ENCODE results near the gene GPR162. TPM values are rescaled to one million over a fixed set of nuclear protein-coding genes. Genes with fewer than 3 reads are reported as not detected.
A peak's percentile ranks its signal among the peaks of the same experiment; 100 is the strongest.
"Not testable (repeated sequence)": the region's sequence is repeated elsewhere in the genome, so short reads cannot be mapped to it uniquely, and the experiment has no call there.

GPR162 gene
- polyA plus RNA-seq, 1 experiment = 5.2 TPM

GRCh38 chr12:6871052-6871957, 49.7 kb downstream of the GPR162 start:
- POLR2A ChIA-PET = interaction anchor here (0.7 to 3.3 kb wide), 4 partner anchors 19 to 67 kb away, joined by 4 to 37 read pairs (median 21); partner anchors contain the start of genes CDCA3 and USP5
- H3K9me3 ChIP-seq (ENCODE audit: control insufficient read depth, insufficient read depth, low read length) = no peaks in the 10 kb centered on the region; the same call in 1 of the 2 replicates
- CTCF ChIA-PET = interaction anchor here (1.5 to 5.1 kb wide), 8 partner anchors 11 to 117 kb away, joined by 11 to 50 read pairs (median 18); partner anchors contain the start of genes CDCA3, MLF2 and USP5
- no peak overlapping the region for H3K27ac ChIP-seq (ENCODE audit: low read depth, low read length)
- DNase-seq (ENCODE audit: low read depth, low spot score) = no peak
- H3K4me3 ChIP-seq (ENCODE audit: low read depth, low read length) = peak overlapping the region; percentile 84
- TF ChIP-seq CTCF (IDR thresholded peaks at IDR 0.05; ENCODE audit: low read depth, low read length) = no peak
- no peaks in the 10 kb centered on the region for H3K27me3 ChIP-seq (ENCODE audit: control insufficient read depth, insufficient read depth, low read length)

GRCh38 chr12:6872073-6873048, 50.7 kb downstream of the GPR162 start:
- peak overlapping the region; percentile 65 for H3K27ac ChIP-seq (ENCODE audit: low read depth, low read length)
- DNase-seq (ENCODE audit: low read depth, low spot score) = no peak
- ChIA-PET POLR2A (interaction anchor here (0.6 to 3.3 kb wide), 20 partner anchors 9 to 340 kb away, joined by 3 to 37 read pairs (median 5); partner anchors contain the start of genes C12orf57, CDCA3, GAPDH and LRRC23), CTCF (interaction anchor here (0.5 to 5.1 kb wide), 30 partner anchors 10 to 241 kb away, joined by 3 to 50 read pairs (median 6); partner anchors contain the start of genes C12orf57, C1RL, CDCA3 and COPS7A)
- TF ChIP-seq CTCF (IDR thresholded peaks at IDR 0.05; ENCODE audit: low read depth, low read length) = peak; percentile 97
- H3K9me3 ChIP-seq (ENCODE audit: control insufficient read depth, insufficient read depth, low read length) = no peaks in the 10 kb centered on the region; the same call in 1 of the 2 replicates
- H3K27me3 ChIP-seq (ENCODE audit: control insufficient read depth, insufficient read depth, low read length) = no peaks in the 10 kb centered on the region
- peak overlapping the region; percentile 84 for H3K4me3 ChIP-seq (ENCODE audit: low read depth, low read length)

- H3K4me3 ChIP-seq (ENCODE audit: low read depth, low read length) = peak within 1 kb of the TSS; percentile 84
- H3K27me3 ChIP-seq (ENCODE audit: control insufficient read depth, insufficient read depth, low read length) = no peaks in the 10 kb centered on the region
- DNase-seq (ENCODE audit: low read depth, low spot score) = peak; percentile 79
- H3K27ac ChIP-seq (ENCODE audit: low read depth, low read length) = peak within 1 kb of the TSS; percentile 81
- CTCF ChIA-PET = interaction anchor here (0.6 to 5.1 kb wide), 26 partner anchors 9 to 236 kb away, joined by 3 to 50 read pairs (median 6); partner anchors contain the start of genes C12orf57, C1RL, CDCA3 and COPS7A
- POLR2A ChIA-PET = interaction anchor here (0.6 to 3.3 kb wide), 20 partner anchors 8 to 341 kb away, joined by 3 to 37 read pairs (median 5); partner anchors contain the start of genes C12orf57, CDCA3, GAPDH and LRRC23
- no peak for TF ChIP-seq CTCF (IDR thresholded peaks at IDR 0.05; ENCODE audit: low read depth, low read length)
- no peaks in the 10 kb centered on the region; the same call in 1 of the 2 replicates for H3K9me3 ChIP-seq (ENCODE audit: control insufficient read depth, insufficient read depth, low read length)
These were observed 51.7 kb downstream of the GPR162 start, which contains the start of gene SPSB2 for GRCh38 chr12:6873094-6874014. TSS of gene SPSB2 (minus strand) at chr12:6873303. CDS start at chr12:6872901, 402 bp downstream.

GRCh38 chr12:6874015-6874368, 52.4 kb downstream of the GPR162 start:
- not testable (repeated sequence) for DNase-seq (ENCODE audit: low read depth, low spot score)

More at GRCh38 chr12:6874015-6874368, 52.4 kb downstream of the GPR162 start:
- H3K27me3 ChIP-seq (ENCODE audit: control insufficient read depth, insufficient read depth, low read length); H3K9me3 ChIP-seq (ENCODE audit: control insufficient read depth, insufficient read depth, low read length): not testable (repeated sequence)
- H3K27ac ChIP-seq (ENCODE audit: low read depth, low read length) = peak overlapping the region; percentile 81
- peak overlapping the region; percentile 84 for H3K4me3 ChIP-seq (ENCODE audit: low read depth, low read length)
- ChIA-PET CTCF (interaction anchor here (1.3 to 3.5 kb wide), 4 partner anchors 17 to 120 kb away, joined by 4 to 19 read pairs (median 10); partner anchors contain the start of gene MLF2), POLR2A (interaction anchor here (0.5 to 3.2 kb wide), 3 partner anchors 17 to 73 kb away, joined by 3 to 35 read pairs (median 14); partner anchors contain the start of genes C12orf57 and RNU7-1)

Other genes with a start within 250 kb of the GPR162 start
- gene CHD4, start 214.4 kb upstream of the GPR162 start, polyA plus RNA-seq (2011; rRNA removed) = 86.3 and 119 TPM in 2 replicates
- gene LPAR5, start 185.9 kb upstream of the GPR162 start, polyA plus RNA-seq (2011; rRNA removed) = not detected in 2 replicates
- gene ACRBP, start 174.4 kb upstream of the GPR162 start, polyA plus RNA-seq (2011; rRNA removed) = 0.41 and 0.64 TPM in 2 replicates
- gene ING4, start 158.7 kb upstream of the GPR162 start, polyA plus RNA-seq (2011; rRNA removed) = 58.6 and 66.6 TPM in 2 replicates
- gene ZNF384, start 132.4 kb upstream of the GPR162 start, polyA plus RNA-seq (2011; rRNA removed) = 39.3 and 44.3 TPM in 2 replicates
- 1.2 and 2.2 TPM in 2 replicates for gene PIANP, start 121.0 kb upstream of the GPR162 start, polyA plus RNA-seq (2011; rRNA removed)
- gene COPS7A, start 97.8 kb upstream of the GPR162 start, polyA plus RNA-seq (2011; rRNA removed) = 93.2 and 104 TPM in 2 replicates
- 241 and 263 TPM in 2 replicates for gene MLF2, start 68.7 kb upstream of the GPR162 start, polyA plus RNA-seq (2011; rRNA removed)
- gene PTMS, start 55.5 kb upstream of the GPR162 start, polyA plus RNA-seq (2011; rRNA removed) = 155 and 170 TPM in 2 replicates
- gene LAG3, start 49.3 kb upstream of the GPR162 start, polyA plus RNA-seq (2011; rRNA removed) = 0.11 and 0.33 TPM in 2 replicates
- gene CD4, start 32.3 kb upstream of the GPR162 start, polyA plus RNA-seq (2011; rRNA removed) = 24.8 and 24.9 TPM in 2 replicates
- 45.5 and 65.3 TPM in 2 replicates for gene P3H3, start 6.6 kb downstream of the GPR162 start, polyA plus RNA-seq (2011; rRNA removed)
- gene GNB3, start 19.1 kb downstream of the GPR162 start, polyA plus RNA-seq (2011; rRNA removed) = 3.4 and 3.6 TPM in 2 replicates
- 11.6 and 12.5 TPM in 2 replicates for gene CDCA3, start 29.5 kb downstream of the GPR162 start, polyA plus RNA-seq (2011; rRNA removed)
- 47.1 and 54.8 TPM in 2 replicates for gene USP5, start 30.3 kb downstream of the GPR162 start, polyA plus RNA-seq (2011; rRNA removed)
- 1,246 and 1,347 TPM in 2 replicates for gene TPI1, start 45.7 kb downstream of the GPR162 start, polyA plus RNA-seq (2011; rRNA removed)
- 2.6 and 3.7 TPM in 2 replicates for gene SPSB2, start 51.5 kb downstream of the GPR162 start, polyA plus RNA-seq (2011; rRNA removed)
- gene LRRC23, start 83.0 kb downstream of the GPR162 start, polyA plus RNA-seq (2011; rRNA removed) = 10.4 and 10.6 TPM in 2 replicates
- gene ENO2, start 92.8 kb downstream of the GPR162 start, polyA plus RNA-seq (2011; rRNA removed) = 25.4 and 27.5 TPM in 2 replicates
- gene ATN1, start 106.1 kb downstream of the GPR162 start, polyA plus RNA-seq (2011; rRNA removed) = 11.2 and 21.4 TPM in 2 replicates
- not detected in 2 replicates for gene RNU7-1, start 122.0 kb downstream of the GPR162 start, polyA plus RNA-seq (2011; rRNA removed)
- 359 and 425 TPM in 2 replicates for gene C12orf57, start 122.2 kb downstream of the GPR162 start, polyA plus RNA-seq (2011; rRNA removed)
- 0.07 and 0.10 TPM in 2 replicates for gene PTPN6, start 129.5 kb downstream of the GPR162 start, polyA plus RNA-seq (2011; rRNA removed)
- 242 and 255 TPM in 2 replicates for gene PHB2, start 148.8 kb downstream of the GPR162 start, polyA plus RNA-seq (2011; rRNA removed)
- gene EMG1, start 149.1 kb downstream of the GPR162 start, polyA plus RNA-seq (2011; rRNA removed) = 46.1 and 47.8 TPM in 2 replicates
- 36.0 and 37.6 TPM in 2 replicates for gene LPCAT3, start 196.7 kb downstream of the GPR162 start, polyA plus RNA-seq (2011; rRNA removed)
- gene C1S, start 238.9 kb downstream of the GPR162 start, polyA plus RNA-seq (2011; rRNA removed) = 406 and 458 TPM in 2 replicates

All from AG04450 (cell line).